ENCODE measurements around the gene WWP2.
A peak's percentile ranks its signal among the peaks of the same experiment; 100 is the strongest.
"Not testable (repeated sequence)": the region's sequence is repeated elsewhere in the genome, so short reads cannot be mapped to it uniquely, and the experiment has no call there.

WWP2 gene

DNA sequence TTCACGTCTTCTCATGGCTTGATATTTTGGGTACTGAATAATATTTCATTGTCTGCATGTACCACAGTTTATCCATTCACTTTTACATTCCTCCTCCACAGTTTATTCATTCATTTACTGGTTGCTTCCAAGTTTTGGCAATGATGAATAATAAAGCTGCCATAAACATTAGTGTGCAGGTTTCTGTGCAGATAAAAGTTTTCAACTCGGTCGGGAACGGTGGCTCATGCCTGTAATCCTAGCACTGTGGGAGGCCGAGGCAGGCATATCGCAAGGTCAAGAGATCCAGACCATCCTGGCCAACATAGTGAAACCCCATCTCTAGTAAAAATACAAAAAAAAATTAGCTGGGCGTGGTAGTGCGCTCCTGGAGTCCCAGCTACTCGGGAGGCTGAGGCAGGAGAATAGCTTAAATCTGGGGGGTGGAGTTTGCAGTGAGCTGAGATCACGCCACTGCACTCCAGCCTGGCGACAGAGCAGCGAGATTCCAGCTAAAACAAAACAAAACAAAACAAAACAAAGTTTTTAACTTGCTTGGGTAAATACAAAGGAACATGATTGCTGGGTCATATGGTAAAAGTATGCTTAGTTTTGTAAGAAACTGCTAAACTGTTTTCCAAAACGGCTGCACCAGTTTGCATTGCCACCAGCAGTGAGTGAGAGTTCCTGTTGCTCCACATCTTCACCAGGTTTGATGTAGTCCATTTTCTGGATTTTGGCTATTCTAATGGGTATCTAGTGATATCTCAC is 89.5 kb downstream of the WWP2 start:
- Mint-ChIP-seq H3K9me3 (no peaks in the 10 kb centered on the region), H3K4me3 (no peak overlapping the region), H3K27me3 (ENCODE audit: low read depth, poor library complexity) (peaks cover 3% of the 10 kb centered on the region), H3K27ac (no peak overlapping the region), H3K4me1 (peaks cover 50% of the 10 kb centered on the region), H3K36me3 (ENCODE audit: low read depth) (peaks cover 41% of the 10 kb centered on the region)
- TF ChIP-seq, protein P1, sequence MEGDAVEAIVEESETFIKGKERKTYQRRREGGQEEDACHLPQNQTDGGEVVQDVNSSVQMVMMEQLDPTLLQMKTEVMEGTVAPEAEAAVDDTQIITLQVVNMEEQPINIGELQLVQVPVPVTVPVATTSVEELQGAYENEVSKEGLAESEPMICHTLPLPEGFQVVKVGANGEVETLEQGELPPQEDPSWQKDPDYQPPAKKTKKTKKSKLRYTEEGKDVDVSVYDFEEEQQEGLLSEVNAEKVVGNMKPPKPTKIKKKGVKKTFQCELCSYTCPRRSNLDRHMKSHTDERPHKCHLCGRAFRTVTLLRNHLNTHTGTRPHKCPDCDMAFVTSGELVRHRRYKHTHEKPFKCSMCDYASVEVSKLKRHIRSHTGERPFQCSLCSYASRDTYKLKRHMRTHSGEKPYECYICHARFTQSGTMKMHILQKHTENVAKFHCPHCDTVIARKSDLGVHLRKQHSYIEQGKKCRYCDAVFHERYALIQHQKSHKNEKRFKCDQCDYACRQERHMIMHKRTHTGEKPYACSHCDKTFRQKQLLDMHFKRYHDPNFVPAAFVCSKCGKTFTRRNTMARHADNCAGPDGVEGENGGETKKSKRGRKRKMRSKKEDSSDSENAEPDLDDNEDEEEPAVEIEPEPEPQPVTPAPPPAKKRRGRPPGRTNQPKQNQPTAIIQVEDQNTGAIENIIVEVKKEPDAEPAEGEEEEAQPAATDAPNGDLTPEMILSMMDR (IDR thresholded peaks at IDR 0.05), result no peak
- no peak for DNase-seq

DNA sequence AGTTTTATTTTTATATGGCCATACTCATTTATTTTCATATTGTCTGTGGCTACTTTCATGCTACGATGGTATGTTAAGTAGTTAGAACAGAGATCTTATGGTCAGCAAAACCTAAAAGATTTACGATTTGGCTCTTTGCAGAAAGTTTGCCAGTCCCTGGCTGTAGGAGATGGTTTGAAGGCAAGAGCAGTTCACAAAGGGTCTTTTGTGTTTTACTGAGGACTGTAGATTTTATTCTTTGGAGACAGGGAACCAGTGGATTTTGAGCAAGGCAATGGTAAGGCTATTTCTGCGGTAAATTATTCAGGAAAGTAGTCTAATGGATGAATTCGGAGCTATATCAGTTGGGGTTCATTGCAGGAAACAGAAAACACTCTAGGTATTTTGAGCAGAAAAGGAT is 90.7 kb downstream of the WWP2 start:
- Mint-ChIP-seq H3K4me3 (no peak overlapping the region), H3K4me1 (peaks cover 46% of the 10 kb centered on the region), H3K27me3 (ENCODE audit: low read depth, poor library complexity) (peaks cover 3% of the 10 kb centered on the region), H3K36me3 (ENCODE audit: low read depth) (peaks cover 50% of the 10 kb centered on the region), H3K27ac (no peak overlapping the region), H3K9me3 (no peaks in the 10 kb centered on the region)
- DNase-seq, result no peak
- TF ChIP-seq, protein P1 (IDR thresholded peaks at IDR 0.05), result no peak

DNA sequence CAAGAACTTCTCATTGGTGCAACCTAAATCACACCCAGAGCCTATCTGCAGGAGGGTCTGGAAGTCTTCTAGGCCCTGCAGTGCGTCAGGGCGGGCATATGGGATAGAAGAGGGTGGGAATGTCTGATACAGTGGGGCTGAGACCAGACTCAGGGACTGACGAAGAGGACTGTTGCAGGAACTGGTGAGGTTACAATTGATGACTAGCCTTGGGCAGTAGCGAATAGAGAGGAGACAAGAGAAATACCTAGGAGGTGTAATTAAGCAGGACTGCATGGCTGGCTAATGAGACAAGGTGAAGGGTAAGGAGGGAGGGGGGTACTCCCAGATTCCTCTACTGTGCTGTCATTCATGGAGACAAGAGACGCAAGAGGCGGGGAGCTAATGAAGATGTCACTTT is 91.3 kb downstream of the WWP2 start:
- no peak for DNase-seq
- peaks cover 39% of the 10 kb centered on the region for H3K4me1 Mint-ChIP-seq
- H3K36me3 Mint-ChIP-seq (ENCODE audit: low read depth), result peaks cover 53% of the 10 kb centered on the region
- H3K27ac Mint-ChIP-seq, result peak overlapping the region; percentile 38
- H3K27me3 Mint-ChIP-seq (ENCODE audit: low read depth, poor library complexity), result peaks cover 3% of the 10 kb centered on the region
- H3K9me3 Mint-ChIP-seq, result no peaks in the 10 kb centered on the region
- TF ChIP-seq, protein P1 (IDR thresholded peaks at IDR 0.05), result no peak
- H3K4me3 Mint-ChIP-seq, result no peak overlapping the region

DNA sequence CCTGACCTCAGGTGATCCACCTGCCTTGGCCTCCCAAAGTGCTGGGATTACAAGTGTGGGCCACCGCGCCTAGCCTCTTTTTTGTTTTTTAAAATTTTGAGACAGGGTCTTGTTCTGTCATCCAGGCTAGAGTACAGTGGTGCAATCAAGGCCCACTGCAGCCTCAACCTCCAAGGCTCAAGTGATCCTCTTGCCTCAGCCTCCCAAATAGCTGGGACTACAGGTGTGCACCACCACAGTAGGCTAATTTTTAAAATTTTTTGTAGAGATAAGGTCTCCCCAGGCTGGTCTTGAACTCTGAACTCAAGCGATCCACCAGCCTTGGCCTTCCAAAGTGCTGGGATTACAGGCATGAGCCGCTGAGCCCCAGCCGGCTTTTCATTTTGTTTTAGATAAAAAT is 92.6 kb downstream of the WWP2 start:
- not testable (repeated sequence) for H3K9me3 Mint-ChIP-seq; H3K27me3 Mint-ChIP-seq (ENCODE audit: low read depth, poor library complexity); H3K27ac Mint-ChIP-seq; H3K4me3 Mint-ChIP-seq; DNase-seq
- Mint-ChIP-seq H3K36me3 (ENCODE audit: low read depth) (peaks cover 54% of the 10 kb centered on the region), H3K4me1 (peaks cover 39% of the 10 kb centered on the region)

DNA sequence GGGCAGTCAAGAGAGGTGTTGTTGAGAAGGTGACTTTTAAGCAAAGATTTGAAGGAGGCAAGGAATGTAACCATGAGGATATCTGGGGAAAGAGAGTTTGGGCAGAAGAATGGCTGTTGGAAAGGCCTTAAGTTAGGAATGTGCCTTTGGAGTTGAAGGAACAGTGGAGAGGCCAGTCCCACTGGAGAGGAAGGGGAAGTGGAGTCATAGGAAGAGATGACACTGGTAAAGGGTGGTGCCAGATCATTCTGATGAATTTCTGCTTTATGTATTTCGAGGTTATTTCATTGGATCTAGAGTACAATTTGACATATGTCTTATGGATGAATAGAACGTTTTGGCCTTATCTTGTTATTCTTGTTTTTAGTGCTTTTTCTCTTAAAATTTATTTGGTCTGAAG is 93.5 kb downstream of the WWP2 start:
- TF ChIP-seq, protein P1 (IDR thresholded peaks at IDR 0.05), result no peak
- peaks cover 48% of the 10 kb centered on the region for H3K36me3 Mint-ChIP-seq (ENCODE audit: low read depth)
- H3K9me3 Mint-ChIP-seq, result no peaks in the 10 kb centered on the region
- no peak overlapping the region for H3K4me3 Mint-ChIP-seq
- H3K4me1 Mint-ChIP-seq, result peaks cover 42% of the 10 kb centered on the region
- peak overlapping the region; percentile 69 for H3K27ac Mint-ChIP-seq
- H3K27me3 Mint-ChIP-seq (ENCODE audit: low read depth, poor library complexity), result no peaks in the 10 kb centered on the region
- no peak for DNase-seq

DNA sequence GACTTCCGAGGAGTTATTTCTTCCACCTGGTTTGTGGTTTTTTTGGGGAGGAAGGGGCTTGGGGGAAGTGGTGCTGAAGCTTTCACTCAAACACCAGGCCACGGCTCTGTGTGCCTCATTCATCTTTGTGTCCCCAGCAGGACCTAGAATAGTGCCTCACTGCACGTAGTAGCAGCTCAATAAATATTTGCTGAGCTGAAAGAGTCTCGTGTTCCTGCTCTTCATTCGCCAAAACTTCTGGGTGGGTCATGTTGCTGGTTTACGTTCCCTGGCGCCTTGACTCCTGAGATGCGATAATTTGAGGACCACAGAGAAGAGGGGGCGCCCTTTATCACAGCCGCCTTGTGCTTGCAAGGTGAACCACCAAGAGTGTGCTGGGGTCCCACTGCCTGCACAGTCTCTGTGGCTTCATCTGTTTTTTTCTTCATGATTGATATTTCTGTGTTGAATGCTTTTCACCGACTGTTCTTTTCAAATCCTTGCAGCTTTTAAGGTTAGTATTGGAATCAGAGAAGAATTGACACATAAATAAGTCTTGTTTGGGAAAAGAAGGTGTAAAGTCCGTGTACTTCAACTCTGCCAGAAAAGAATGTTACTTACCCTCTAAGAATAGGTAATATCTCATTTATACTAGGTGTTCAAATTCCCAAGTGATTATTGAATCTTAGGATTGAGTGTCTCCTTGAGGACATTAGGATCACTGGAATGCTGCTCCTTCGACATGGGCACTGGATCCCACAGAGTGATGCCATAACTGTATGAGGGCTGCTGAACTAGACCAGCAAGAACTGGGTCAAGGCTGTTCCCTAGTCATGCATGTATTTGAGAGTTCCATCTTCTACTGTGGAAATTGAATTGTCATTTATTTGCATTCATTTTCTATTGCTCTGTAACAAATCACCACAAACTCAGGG is 96.3 kb downstream of the WWP2 start:
- Mint-ChIP-seq H3K4me3 (no peak overlapping the region), H3K4me1 (peaks cover 44% of the 10 kb centered on the region), H3K36me3 (ENCODE audit: low read depth) (peaks cover 41% of the 10 kb centered on the region), H3K9me3 (no peaks in the 10 kb centered on the region), H3K27ac (no peak overlapping the region), H3K27me3 (ENCODE audit: low read depth, poor library complexity) (peaks cover 6% of the 10 kb centered on the region)
- no peak for DNase-seq
- TF ChIP-seq, protein P1 (IDR thresholded peaks at IDR 0.05), result no peak
